COR-L47 (cell line): ENCODE measurements around the gene KSR1.
A peak's percentile ranks its signal among the peaks of the same experiment; 100 is the strongest.

ENCODE experiments used
- DNase-seq: peaks from one replicate; lab custom pipeline; 2025; lab: John Stamatoyannopoulos, UW

The KSR1 gene

DNA sequence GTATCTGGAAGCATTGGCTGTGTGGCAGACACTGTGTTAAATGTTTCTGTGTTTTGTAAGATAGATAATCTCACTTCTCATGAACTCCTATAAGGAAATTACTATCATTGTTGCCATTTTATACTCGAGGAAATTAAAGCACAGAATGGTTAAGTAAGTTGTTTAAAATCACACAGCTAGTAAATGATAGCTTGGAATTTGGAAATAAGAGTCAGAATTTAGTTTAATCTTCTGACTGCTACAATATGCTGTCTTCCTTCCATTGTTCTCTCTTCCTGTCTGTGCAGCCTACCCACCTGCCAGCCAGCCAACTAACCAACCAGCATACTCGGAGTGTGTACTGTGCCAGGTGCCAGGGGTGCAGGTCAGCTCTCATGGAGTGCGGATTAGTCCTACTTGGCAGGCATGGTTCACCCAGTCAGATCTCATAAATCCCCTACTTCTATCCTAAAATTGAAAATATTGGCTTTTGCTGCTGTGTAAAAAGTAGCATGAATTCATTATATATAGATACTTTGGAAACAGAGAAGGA, 94.8 kb downstream of the KSR1 start:
- DNase-seq, result peak; percentile 57

DNA sequence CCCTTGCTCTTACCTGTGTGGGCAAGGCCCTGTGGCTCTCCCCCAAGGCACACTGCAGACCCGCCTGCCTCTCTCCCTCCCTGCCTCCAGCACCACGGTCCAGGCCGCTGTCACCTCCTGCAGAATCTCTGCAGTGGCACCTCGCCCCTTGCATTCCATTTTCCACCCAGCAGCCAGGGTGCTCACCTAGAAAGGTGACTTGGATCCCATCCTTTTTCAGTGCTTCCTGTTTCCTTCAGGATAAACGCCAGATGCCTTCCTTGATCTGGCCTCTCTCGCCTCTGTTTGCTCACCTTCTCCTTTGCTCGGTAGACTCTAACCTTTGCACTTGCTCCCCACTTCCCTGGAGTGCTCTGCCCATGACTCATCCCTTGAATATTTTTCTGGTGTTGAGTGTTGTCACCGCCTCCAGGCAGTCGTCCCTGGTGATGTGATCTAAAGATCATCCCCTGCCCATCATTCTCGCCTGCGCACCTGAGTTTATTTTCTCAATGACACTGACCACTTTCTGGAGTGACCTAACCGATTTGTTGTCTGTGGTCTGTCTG, 95.5 kb downstream of the KSR1 start:
- no peak for DNase-seq

DNA sequence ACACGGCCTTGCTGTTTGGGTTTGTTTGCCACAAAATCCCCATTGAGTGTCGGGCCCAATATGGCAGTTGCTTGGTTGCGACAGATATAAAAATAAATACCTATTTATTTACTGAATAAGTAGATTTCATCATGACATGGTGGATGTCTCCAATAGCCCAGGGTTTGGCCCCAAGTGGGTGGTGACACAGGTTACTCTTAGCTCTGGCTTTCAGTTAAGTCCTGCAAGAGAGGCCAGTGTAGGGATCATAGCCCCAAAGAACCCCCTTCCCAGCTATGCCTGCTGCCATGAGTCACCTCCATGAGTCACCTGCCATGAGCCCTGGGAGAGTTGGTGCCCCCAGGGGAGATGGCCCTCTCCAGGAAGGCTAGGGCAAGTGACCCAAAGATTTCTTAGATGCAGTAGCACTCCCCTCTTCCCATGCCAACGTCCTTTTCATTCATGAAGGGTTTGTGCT, 96.1 kb downstream of the KSR1 start:
- DNase-seq, result no peak

DNA sequence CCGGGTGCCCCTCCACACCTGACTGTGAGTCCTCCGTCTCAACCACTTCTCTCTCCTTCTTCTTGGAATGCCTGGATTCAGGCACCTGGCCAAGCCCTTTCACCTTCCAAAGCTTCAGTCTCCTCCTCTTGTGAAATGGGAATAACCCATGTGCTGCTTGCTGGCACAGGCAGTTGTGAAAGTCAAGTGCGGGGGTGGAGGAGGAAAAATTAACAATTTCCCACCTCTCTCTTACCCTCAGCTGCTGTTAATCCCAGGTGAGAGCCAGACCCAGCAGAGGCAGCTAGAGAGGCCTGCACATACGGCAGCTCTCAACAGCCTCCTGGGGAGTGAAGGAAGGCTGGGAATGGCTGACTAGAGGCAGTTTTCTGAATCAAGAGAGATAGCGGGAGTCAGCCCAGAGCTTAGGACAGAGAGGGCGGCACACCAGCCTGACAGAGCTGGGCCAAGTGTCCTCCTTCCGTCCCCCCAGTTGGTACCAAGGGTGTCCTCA, 96.8 kb downstream of the KSR1 start:
- no peak for DNase-seq

DNA sequence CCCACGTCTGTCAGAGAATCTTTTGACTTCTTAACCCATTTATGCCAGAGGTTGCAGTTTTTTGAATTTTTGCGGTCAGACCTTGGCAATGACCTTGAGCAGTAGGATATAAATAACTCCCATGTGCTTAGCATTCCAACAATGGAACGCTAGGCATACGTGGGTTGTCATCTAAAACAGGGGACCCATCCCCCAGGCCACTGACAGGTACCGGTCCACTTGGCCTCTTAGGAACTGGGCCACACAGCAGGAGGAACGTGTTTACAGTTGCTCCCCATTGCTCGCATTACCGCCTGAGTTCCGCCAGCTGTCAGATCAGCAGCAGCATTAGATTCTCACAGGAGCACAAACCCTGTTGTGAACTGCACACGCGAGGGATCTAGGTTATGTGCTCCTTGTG, 97.9 kb downstream of the KSR1 start:
- no peak for DNase-seq

DNA sequence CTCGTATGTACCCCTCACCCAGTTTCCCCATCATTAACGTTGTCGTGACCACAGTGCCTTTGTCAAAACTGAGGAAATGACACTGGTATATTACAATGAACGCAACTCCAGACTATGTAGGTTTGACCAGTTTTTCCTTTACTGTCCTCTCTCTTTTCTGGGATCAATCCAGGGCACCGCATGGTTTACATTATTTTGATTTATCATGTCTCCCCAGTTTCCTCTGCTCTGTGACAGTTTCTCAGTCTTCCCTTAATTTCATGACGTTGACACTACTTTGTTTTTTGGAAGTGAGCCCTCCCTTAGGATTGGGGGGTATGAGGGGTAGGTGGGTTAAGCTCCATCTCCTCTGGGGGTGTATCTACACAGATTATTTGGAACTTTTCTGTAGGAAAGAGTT, 98.7 kb downstream of the KSR1 start:
- no peak for DNase-seq

DNA sequence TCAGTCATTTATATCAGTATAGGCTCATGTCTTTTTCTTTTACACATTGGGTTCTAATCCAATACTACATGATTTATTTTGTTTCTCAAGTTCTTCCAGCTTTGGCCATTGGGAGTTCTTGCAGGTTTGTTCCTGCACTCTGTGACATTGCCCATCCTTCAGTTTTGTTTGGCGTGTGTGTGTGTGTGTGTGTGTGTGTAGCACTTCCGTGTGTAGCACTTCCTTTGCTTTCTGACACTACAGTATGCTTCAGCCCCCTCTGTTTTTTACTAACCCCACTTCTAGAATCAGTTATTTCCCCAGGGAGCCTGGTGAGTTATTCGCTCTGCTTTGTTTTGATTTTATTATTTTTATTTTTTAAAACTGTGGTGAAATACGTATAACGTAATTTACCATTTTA, 99.1 kb downstream of the KSR1 start:
- no peak for DNase-seq

DNA sequence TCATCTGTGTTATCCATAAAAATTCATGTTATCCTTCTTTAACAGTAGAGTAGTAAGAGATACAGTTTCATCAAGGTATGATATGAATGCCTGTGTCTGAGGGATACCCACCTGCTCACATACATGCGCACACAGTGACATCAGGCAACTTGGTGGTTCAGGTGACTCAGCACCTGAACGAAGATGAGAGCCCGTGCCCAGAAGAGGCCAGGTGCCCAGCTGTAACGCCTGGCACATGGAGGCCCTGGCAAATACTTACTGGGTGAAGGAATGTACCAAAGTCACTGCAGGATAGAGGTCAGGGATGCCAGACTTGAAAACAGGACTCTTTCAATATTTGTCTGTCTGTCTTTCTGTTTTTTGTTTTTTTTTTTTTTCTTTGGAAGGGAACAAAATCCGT, 102.1 kb downstream of the KSR1 start:
- no peak for DNase-seq

DNA sequence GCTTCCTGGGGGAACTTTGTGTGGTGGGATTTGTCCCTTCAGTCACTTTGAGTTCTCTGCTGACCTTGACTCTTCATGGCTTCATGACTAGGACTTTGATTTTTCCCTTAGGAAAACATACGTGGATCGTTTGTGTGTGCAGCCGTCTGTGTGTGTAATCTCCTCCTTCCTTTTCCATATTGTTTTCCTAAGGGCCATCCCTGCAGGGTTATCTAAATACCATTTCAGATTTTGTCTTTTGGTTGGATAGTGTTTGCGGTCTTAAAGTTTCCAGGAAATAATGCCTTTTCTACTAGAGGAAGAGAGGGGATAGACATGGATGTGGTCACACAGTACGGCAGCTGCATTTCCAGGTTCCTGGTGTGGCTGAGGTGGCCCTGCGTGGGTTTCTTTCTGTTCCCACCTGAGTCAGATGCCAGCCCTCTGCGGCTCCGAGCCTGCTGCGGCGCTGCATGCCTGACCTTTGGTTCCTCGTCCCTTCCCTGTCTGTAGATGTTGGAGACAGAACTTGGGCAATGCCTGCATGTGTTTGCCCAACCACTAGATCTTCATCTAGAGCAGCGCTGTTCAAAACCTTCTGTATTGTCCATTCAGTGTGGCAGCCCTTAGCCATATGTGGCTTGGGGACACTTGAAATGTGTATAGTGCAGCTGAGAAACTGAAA, 102.7 kb downstream of the KSR1 start:
- DNase-seq, result no peak

DNA sequence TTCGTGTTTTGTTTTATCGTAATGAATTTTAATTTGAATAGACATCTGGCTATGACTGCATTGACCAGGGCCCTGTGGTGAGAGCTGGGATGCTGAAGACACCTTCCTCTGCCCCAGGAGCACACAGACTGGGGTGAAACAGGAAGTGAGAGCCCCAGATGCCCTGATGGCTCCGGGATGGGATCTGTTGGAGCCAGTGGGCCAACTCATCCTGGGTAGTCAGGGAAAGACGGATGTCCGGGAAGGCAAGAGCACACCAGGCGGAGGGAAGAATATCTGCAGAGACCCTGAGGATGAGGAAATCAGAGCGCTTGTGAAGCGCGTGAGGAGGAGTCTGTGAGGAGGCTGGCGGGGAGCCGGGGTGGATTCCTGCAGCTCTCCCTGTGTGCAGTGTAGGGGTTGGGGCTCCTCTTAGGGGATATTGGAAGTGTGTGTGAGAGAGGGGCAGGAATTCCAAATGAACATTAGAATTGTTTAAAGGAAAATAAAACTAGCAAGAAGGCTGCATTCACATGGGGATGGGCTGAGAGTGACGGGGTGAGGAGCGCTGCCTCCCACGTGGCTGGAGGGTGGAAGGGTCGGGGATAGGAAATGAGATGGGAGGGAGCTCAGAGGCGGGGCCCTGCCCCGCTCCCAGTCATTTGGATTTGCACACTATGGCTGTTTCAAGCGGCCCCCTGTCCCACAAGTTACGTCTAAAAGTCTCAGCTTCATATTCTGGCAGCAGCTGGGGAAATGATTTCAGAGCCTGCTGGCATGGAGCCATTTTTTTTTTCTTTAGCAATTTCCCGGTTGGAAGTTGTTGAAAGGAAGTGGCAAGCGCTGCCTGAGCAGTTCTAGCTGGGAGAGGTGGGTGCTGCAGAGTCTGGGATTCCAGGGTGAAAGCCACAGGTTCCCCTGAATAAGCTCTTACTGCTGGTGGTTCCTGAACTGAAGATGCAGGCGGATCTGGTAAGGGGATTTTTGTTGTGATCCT, 103.5 kb downstream of the KSR1 start:
- peak; percentile 17 for DNase-seq

DNA sequence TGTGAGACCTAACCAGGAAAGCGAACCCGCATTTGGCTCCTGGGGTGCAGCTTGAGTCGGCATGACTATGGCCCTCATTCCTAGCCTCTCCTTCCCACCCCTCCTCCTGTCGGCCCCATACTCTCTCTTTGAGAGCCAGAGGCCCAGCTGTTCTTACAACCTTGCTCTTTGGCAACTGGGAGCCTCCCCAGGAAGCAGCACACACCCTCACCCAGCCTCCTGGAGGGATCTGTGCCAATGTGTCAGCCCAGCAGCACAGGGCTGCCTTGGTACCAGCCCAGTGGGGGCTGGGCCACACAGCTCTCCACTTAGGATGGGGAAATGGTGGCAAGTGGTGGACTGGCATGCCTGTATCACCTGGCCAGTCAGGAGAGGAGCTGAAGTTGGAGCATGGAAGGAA, 104.4 kb downstream of the KSR1 start:
- peak; percentile 1 for DNase-seq

DNA sequence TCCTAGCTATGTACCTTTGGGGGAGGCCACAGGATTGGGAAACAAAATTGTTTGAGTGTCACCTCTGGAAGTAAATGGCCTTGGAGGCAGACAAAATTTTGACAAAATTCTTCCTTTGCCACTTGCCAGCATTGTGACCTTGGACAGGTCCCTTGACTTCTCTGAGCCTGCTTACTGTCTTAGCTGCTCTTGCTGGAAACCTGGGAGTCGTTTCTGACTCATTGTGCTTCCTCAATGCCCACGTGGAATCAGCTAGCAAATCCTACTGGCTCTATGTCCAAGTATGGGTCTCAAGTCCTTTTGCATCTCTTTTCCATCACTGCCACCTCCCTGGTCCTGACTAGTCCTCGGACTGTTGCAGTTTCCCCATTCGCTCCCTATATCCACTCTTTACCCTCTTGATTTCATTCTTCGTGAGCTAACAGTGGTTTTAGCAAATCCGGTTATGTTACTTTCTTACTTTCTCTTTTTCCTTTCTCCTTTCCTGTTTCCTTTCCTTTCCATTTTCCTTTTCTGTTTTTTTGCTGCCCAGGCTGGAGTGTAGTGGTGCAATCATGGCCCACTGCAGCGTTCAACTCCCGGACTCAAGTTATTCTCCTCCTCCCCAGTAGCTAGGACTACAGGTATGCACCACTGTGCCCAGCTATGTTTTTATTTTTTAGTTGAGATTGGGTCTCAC, 106.7 kb downstream of the KSR1 start:
- DNase-seq, result no peak

DNA sequence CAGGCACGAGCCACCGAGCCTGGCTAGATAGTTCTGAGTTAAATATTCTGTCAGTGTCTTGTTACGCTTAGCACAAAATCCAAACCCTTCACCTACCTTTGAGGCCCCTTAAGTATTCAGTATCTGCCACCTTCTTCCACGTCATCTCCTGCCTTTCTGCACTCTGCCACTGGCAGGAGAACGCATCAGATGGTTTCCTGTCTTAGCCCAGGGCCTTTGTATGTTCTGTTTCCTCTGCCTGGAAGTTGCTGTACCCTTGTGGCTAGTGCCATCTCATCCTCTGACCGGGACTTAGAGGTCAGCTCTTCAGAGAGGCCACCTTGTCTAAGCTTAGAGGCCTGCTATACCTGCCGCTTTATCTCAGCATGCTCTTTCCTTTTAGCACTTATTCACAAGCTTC, 107.3 kb downstream of the KSR1 start:
- DNase-seq, result no peak

DNA sequence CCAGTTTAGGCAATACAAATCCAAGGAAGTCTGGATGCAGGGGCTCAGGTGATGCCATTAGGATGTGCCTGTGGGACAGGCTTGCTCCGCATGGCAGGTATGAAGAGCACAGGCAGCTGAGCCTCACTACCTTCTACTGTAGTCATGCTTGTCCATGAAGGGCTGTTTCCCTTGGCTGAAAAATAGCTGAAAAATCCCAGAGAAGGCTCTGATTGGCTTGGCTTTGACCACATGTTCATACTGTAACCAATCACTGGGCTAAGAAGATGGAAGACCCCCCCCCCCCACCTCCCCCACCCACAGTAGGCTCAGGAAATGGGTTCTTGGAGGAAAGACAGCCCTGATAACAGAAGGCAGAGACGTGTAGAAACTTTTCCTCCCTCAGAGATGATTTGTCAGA, 108.2 kb downstream of the KSR1 start:
- no peak for DNase-seq

DNA sequence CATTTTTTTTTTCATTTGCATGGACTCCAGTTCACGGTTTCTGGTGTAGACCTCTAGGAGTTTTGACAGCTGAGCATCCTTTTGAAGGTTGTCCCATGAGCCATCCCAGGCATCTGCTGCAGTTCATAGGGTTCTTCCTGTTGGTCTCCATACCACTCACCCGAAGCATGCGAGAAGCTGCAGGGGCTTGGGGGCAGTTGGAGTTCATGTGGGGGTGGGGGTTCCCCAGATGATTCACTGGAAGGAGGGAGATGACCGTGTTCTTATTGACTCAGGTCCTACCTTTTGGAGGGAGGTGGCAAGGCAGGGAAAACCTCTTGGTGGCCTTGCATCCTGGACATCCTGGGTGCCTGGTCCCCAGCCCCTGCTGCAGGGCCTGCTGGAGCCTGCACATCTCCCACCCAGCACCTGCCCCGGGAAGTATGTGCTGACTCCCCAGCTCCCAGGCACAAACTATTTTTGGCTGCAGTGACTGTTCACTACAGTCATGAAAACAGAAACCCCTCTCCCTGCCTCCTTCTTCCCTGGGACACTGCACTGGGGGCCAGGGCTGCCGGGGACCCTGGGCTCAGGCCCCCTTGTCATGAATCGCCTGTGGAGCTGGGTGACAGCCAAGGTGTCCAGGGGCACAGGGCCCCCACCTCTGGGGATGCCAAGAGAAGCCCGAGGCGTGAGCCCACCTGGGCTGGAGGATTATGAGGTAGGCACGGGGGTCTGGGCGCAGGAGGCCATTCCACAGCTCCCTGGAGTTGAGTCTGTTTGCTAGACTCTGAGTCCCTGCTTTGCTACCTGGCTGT, 109.8 kb downstream of the KSR1 start:
- no peak for DNase-seq

DNA sequence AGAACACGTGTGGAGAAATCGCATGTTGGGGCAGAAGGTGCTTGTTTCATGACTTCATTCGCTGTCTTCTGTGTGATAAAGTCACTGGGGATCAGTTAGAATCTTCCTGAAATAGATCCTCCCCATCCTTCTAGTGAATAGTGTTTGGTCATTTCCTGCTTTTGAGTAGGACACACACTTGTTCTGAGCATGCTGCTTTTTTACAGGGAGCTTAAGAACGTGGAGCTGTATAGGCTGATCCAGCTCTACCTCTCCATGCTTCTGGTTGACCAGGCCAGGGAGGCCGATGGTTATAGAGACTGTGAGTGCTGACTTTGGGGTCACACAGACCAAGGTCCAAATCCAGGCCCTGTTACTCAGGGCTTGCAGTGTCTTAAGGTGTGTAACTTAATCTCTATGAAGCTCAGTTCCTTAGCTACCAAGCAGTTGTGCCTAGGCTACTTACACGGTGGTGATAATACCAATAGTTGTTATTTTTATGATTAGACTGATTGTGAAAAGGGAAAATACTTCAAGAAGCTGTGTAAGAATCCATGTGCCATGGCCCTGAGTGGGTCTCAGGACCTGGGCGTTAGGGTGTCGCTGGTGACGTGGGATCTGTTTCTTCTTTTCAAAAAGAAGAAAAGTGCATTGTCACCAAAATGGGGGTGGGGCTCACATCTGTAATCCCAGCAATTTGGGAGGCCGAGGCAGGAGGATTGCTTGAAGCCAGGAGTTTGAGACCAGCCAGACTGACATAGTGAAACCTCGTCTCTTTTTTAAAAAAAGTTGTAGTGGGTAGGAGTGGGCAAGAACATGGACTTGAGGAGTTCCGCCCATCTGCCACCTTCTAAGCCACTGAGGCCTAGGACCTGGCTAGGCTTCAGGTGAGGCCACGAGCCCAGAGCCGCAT, 110.7 kb downstream of the KSR1 start:
- no peak for DNase-seq

DNA sequence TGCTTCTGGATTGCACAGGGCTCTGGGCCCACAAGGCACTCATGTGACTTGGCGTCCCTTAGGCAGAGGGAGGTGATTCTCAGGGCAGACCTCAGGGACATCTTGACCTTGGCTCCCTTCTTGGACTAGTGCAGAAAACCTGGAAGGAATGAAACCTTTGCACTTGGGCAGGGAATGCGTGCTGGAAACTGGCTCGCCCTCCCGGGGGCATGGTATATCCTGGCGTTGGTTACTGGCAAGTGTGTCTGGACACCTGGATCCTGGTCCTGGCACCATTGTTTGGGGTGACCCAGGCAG, 111.3 kb downstream of the KSR1 start:
- DNase-seq, result no peak

DNA sequence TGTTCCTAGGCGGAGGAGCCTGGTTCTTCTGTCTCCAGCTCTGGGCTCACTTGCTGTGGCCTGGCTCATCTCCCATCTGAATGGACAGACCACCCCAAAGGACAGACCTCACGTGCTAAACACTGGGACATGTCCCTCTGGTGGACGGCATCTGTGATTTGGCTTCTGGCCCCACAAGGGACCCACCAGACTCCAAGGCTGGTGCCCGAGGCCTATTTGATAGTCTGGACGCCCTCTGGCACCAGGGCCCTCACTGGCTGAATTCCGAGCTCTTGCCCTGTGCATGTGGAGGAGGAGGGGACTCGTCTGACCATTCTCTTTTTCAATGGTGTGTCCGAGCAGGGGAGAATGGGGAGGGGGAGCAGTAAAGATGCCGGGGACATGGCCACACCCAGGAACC, 112.0 kb downstream of the KSR1 start:
- no peak for DNase-seq

DNA sequence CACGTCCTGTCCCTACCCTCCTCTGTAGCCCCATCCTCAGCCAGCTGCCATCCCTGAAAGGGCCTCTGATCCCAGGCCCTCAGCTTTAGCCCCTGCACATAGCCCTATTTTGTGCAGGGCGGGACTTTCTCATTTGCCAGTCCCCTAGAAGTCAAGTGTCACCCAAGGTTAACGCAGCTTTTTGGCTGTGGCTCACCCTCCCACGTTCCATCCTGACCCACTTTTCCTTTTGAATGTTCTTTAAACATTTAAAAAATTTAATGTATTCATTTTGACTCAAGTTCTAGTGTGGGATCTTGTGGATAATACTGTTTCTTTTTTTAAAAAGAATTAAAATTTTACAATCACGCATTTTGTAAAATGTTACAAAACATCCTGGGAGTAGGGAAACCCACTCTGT, 112.6 kb downstream of the KSR1 start:
- DNase-seq, result no peak

DNA sequence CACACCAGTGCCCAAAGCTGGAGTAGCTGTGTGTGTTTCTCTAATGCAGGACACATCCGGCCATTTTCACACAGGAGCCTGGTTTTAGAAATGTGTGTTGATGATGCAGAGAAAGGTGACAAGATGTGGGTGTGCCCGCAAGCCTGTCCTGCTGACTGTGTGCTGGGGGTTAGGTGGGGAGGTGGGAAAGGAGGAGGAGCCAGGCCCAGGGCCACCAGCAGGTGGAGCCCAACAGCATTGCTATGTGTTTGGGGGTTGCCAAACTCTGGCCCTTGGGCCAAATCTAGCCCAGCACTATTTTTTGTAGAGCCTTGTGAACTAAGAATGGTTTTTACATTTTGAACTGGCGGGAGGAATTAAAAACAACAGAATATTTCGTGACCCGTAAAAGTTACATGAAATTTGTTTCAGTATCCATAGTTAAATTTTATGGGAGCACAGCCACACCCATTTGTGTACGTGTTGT, 113.0 kb downstream of the KSR1 start:
- DNase-seq, result peak; percentile 5
